ENCODE results near the gene LSM14A.

Gene LSM14A

GRCh38 chr19:34269081-34269480 is 96.8 kb downstream of the LSM14A start:
- H3K4me3 ChIP-seq (ENCODE audit: low read depth, low read length), result no peak overlapping the region
- DNase-seq (ENCODE audit: low read depth), result no peak
- no peak for TF ChIP-seq POLR2A (IDR thresholded peaks at IDR 0.05; ENCODE audit: extremely low read depth, insufficient read length)
- no peak for TF ChIP-seq MAX (IDR thresholded peaks at IDR 0.05; ENCODE audit: low read depth, low read length)
- TF ChIP-seq, protein P1, sequence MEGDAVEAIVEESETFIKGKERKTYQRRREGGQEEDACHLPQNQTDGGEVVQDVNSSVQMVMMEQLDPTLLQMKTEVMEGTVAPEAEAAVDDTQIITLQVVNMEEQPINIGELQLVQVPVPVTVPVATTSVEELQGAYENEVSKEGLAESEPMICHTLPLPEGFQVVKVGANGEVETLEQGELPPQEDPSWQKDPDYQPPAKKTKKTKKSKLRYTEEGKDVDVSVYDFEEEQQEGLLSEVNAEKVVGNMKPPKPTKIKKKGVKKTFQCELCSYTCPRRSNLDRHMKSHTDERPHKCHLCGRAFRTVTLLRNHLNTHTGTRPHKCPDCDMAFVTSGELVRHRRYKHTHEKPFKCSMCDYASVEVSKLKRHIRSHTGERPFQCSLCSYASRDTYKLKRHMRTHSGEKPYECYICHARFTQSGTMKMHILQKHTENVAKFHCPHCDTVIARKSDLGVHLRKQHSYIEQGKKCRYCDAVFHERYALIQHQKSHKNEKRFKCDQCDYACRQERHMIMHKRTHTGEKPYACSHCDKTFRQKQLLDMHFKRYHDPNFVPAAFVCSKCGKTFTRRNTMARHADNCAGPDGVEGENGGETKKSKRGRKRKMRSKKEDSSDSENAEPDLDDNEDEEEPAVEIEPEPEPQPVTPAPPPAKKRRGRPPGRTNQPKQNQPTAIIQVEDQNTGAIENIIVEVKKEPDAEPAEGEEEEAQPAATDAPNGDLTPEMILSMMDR (IDR thresholded peaks at IDR 0.05; ENCODE audit: low read depth, low read length), result no peak
- TF ChIP-seq MYC (IDR thresholded peaks at IDR 0.05; ENCODE audit: low read depth, low read length), result no peak

DNA sequence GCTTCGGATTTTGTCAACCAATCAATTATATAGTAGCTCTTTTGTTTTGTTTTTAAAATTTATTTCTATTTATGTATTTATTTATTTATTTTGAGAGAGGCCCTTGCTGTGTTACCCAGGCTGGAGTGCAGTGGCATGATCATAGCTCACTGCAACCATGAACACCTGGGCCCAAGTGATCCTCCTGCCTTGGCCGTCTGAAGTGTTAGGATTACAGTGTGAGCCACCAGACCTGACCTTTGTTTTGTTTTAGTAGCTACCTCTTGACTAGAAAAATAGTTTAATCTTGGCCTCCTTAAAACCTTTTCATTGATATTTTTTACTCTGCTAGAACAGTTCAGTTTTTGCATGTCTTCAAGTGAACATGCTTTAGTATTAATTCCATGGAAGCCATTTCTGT is 97.2 kb downstream of the LSM14A start:
- no peak for TF ChIP-seq MAX (IDR thresholded peaks at IDR 0.05; ENCODE audit: low read depth, low read length)
- TF ChIP-seq MYC (IDR thresholded peaks at IDR 0.05; ENCODE audit: low read depth, low read length), result no peak
- no peak for TF ChIP-seq POLR2A (IDR thresholded peaks at IDR 0.05; ENCODE audit: extremely low read depth, insufficient read length)
- TF ChIP-seq, protein P1 (IDR thresholded peaks at IDR 0.05; ENCODE audit: low read depth, low read length), result no peak
- H3K4me3 ChIP-seq (ENCODE audit: low read depth, low read length), result no peak overlapping the region
- no peak for DNase-seq (ENCODE audit: low read depth)

DNA sequence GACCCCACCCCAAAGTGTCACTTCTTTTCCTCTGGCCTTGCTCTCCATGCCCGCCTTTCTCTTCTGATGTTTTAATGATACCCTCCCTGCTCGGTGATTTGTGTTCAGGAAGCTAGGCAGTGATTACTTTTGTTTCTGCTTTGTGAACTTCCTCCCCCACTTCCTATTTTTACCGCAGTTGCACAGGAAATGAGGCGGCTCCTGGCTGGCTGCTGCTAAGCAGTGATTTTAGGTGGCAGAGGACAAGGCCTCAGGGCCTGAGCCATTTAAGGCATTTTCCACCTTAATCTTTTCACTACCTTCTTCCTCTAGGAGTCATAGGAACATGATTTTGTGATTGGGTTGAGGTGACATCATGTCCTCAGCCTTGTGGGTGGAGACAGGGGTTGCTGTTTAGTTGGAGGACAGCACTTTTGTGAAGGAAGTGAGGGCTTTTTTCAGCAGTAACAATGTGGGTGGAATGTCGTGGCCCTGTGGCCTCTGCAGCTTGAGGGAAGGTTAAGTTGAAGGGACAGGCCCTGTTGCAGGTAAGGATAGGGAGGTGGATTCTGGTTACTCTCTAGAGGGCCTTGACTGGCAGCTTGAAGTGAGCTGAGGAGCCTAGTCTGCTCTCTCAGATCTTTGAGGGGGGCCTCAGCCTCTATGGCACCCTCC is 97.8 kb downstream of the LSM14A start:
- no peak overlapping the region for H3K4me3 ChIP-seq (ENCODE audit: low read depth, low read length)
- DNase-seq (ENCODE audit: low read depth), result peak; percentile 47
- TF ChIP-seq POLR2A (IDR thresholded peaks at IDR 0.05; ENCODE audit: extremely low read depth, insufficient read length), result no peak
- TF ChIP-seq, protein P1 (IDR thresholded peaks at IDR 0.05; ENCODE audit: low read depth, low read length), result no peak
- TF ChIP-seq MAX (IDR thresholded peaks at IDR 0.05; ENCODE audit: low read depth, low read length), result no peak
- no peak for TF ChIP-seq MYC (IDR thresholded peaks at IDR 0.05; ENCODE audit: low read depth, low read length)

- no peak for DNase-seq (ENCODE audit: low read depth)
- no peak for TF ChIP-seq POLR2A (IDR thresholded peaks at IDR 0.05; ENCODE audit: extremely low read depth, insufficient read length)
- TF ChIP-seq, protein P1 (IDR thresholded peaks at IDR 0.05; ENCODE audit: low read depth, low read length), result no peak
- TF ChIP-seq MAX (IDR thresholded peaks at IDR 0.05; ENCODE audit: low read depth, low read length), result no peak
- no peak for TF ChIP-seq MYC (IDR thresholded peaks at IDR 0.05; ENCODE audit: low read depth, low read length)
- H3K4me3 ChIP-seq (ENCODE audit: low read depth, low read length), result no peak overlapping the region
These were observed 100.8 kb downstream of the LSM14A start for GRCh38 chr19:34273121-34273520.

- DNase-seq (ENCODE audit: low read depth), result no peak
- H3K4me3 ChIP-seq (ENCODE audit: low read depth, low read length), result no peak overlapping the region
- TF ChIP-seq POLR2A (IDR thresholded peaks at IDR 0.05; ENCODE audit: extremely low read depth, insufficient read length) (no peak), MYC (IDR thresholded peaks at IDR 0.05; ENCODE audit: low read depth, low read length) (no peak), MAX (IDR thresholded peaks at IDR 0.05; ENCODE audit: low read depth, low read length) (no peak)
- TF ChIP-seq, protein P1 (IDR thresholded peaks at IDR 0.05; ENCODE audit: low read depth, low read length), result no peak
These were observed 102.1 kb downstream of the LSM14A start for GRCh38 chr19:34274284-34274826.

Data from NB4 (cell line).